Raji (cell line): Measurements from ENCODE around the gene DDX5.
A peak's percentile ranks its signal among the peaks of the same experiment; 100 is the strongest.

Experiments used
- POLR2A ChIP-seq: IDR thresholded peaks from 2 replicates; pipeline ENCODE4 v1.6.1; 2011; ENCODE audit warnings: low read depth, low read length, control low read depth; ENCODE audit not compliant: insufficient read depth

The DDX5 gene

DNA sequence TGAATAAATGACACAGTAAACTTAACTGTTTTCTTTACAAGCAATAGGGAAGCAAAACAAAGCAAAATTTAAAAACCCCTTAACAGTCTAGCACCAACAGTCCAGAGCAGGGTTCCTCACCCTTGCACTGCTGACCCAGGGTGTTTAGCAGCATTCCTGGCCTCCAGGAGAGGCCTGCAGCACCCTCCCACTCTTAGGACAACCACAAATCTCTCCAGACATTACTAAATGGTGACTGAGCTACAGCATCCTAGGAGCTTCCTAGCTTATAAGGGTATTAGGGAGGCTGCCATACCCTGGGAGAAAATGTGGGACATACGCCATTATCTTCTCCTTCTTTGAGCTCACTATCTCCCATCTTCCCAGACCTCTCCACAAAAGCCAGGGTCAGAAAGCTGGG, 25.1 kb downstream of the DDX5 start:
- no peak for TF ChIP-seq POLR2A

DNA sequence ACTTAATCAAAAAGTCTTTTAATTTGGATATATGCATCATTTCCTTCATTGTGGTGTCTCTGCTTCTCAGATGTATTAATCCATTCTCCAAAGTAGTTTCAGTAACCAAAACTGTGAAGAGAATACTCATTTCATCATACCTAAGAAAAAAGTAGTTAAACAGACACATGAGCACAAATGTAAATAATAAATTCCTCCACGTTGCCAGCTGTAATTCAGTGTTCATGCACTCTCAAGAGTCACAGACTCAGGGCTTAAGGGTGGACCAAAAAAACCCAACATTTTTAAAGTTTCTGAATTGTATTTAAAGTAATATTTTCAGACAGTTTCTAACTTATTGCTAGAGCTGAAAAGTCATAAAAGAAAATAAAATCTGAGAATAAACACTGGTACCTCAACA, 28.2 kb downstream of the DDX5 start:
- no peak for TF ChIP-seq POLR2A

DNA sequence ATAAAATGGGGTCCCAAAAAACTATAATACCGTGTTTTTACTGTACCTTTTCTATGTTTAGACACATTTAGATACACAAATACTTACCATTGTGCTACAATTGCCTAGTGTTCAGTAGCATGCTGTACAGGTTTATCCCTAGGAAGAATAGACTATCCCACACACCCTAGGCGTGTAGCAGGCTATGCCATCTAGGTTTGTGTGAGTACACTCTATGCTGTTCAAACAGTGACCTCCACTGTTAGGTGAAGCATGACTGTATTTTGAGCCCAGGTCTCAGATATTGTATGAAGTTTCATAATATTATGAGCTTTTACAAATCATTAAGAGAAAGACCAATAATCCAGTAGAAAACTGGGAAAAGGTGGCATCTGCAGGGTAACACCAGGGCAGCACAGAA, 33.5 kb downstream of the DDX5 start:
- no peak for TF ChIP-seq POLR2A

DNA sequence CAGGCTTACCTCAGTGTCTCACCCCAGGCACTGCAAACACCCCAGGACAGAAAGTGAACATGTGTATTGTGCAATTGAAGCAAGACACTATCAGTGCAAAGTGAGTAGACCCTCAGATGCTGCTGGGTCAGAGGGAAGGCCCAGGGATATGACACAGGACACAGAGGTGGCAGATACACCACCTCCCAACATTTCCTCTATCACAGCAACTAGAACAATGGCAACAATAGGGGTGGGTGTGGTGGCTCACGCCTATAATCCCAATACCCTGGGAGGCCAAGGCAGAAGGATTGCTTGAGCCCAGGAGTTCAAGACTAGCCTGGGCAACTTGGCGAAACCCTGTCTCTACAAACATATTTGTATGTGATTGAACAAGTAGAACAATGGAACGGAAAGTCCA, 34.6 kb downstream of the DDX5 start:
- TF ChIP-seq POLR2A, result no peak

DNA sequence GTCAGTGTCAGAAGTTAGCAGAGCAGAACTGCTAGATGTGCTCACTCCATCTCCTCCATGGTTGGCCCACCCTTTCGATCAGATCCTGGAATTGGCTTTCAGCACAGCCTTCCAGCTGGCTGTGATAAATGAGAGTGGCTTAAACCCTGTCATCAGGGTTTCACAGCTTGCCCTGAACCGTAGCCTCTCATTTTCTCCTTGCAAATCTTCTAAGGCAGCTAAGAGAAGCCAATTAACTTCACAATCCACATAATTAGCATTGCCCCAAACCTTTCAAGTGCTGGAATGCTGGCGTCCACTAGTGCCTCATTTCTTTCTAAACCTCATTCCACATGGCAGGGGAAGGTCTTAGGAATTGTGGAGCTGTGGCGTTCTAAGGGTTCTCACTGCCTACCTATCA, 35.5 kb downstream of the DDX5 start:
- TF ChIP-seq POLR2A, result no peak

DNA sequence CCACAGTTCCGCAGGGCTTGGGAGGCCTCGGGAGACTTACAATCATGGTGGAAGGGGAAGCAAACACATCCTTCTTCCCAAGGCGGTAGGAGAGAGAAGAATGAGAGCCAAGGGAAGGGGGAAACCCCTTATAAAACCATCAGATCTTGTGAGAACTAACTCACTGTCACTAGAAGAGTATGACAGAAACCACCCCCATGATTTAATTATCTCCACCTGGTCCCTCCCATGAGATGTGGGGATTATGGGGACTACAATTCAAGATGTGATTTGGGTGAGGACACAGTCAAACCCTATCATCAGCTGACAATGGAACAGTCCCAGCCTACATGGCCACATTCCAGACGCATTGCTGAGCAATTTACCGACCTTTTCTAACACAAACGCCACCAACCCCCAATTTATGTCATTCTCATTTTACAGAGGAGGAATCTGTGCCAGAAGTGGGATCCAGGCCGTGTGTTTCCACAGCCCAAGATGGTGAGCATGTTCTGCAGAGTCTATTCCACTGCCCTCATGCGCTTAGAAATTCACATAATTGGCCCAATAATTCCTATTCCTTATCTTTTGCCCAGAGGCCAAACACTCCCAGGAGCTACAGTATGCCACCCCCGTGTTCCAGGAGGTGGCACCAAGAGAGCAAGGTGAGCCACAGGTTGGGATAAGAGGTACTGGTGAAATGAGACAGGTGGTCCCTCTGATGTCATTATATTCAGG, 39.9 kb downstream of the DDX5 start:
- TF ChIP-seq POLR2A, result no peak

DNA sequence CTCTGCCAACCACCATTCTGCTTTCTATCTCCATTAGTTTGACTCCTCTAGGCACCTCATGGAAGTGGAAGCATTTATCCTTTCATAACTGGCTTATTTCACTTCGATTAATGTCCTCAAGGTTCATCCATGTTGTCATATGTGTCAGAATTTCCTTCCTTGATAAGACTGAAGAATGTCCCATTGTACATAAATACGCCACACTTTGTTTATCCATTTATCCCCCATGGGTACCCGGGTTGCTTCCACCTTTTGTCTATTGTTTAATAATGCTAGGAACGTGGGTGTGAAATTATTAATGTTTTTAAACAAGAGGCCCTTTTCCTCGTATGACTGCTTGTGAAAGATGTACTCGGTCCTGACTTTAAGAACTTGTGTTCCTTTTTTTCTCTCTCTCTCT, 44.3 kb downstream of the DDX5 start:
- no peak for TF ChIP-seq POLR2A

DNA sequence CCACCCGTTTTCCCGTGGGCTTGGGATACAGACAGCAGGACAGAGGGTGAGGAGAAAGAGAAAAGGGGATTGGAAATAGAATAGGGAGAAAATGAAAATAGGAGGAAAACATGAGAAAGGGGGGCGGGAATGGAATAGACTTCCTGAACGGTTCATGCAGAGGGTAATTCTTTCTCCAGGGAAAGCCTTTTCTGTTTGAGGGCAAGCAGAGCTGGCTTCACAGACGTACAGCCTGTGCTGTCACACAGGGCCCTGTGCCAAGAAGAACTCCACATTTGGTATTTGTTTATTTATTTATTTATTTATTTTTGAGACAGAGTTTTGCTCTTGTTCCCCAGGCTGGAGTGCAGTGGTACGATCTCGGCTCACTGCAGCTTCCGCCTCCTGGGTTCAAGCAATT, 45.1 kb downstream of the DDX5 start:
- no peak for TF ChIP-seq POLR2A

DNA sequence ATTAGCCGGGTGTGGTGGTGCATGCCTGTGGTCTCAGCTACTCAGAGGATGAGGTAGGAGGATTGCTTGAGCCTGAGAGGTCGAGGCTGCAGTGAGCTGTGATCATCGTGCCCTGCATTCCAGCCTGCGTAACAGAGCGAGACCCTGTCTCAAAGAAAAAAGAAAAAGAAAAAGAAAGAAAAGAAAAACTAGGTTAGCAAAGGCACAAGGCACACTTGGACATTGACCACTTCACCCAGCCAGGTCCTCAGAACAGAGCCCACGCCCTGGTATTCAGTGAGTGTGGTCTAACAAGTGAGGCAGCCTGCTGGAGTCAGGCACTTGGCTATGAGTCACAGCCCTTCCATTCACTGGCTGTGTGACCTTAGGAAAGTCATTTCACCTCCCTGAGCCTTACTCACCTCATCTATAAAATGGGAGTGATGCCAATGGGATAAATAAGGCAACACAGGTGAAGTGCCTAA, 46.8 kb downstream of the DDX5 start:
- no peak for TF ChIP-seq POLR2A

DNA sequence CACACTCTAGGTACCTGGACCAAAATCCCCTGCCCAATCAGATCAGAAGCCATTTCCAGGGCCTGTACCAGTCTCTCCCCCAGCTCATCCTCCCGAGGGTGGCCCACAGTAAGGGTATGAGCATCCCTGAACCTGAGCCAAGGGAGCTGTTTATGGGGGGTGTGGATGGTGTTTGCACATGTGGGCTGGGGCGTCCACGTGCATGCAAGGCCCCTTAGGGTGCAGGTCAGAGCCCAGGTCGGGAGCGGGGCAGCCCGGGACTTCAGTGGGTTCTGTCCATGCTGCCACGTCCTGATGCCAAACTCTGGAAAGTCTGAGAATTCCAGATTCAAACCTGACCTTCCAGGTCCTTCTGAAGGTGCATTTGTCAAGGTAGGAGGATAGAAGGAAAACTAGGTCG, 47.3 kb downstream of the DDX5 start:
- TF ChIP-seq POLR2A, result no peak

DNA sequence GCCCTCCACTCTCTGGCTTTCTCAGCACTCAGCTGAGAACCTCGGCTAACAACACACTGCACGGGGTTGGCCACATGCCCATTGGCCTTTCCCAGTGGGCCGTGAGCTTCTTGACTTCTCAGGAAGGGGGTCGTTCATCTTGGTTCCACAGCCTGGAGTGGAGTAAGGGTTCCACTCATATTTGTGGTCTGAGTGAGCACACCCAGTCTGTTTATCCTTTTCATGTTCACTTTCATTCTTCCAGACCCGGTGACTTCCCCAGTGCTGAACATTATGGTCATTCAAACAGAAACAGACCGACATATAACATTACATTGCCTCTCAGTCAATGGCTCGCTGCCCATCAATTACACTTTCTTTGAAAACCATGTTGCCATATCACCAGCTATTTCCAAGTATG, 48.9 kb downstream of the DDX5 start:
- TF ChIP-seq POLR2A, result no peak

DNA sequence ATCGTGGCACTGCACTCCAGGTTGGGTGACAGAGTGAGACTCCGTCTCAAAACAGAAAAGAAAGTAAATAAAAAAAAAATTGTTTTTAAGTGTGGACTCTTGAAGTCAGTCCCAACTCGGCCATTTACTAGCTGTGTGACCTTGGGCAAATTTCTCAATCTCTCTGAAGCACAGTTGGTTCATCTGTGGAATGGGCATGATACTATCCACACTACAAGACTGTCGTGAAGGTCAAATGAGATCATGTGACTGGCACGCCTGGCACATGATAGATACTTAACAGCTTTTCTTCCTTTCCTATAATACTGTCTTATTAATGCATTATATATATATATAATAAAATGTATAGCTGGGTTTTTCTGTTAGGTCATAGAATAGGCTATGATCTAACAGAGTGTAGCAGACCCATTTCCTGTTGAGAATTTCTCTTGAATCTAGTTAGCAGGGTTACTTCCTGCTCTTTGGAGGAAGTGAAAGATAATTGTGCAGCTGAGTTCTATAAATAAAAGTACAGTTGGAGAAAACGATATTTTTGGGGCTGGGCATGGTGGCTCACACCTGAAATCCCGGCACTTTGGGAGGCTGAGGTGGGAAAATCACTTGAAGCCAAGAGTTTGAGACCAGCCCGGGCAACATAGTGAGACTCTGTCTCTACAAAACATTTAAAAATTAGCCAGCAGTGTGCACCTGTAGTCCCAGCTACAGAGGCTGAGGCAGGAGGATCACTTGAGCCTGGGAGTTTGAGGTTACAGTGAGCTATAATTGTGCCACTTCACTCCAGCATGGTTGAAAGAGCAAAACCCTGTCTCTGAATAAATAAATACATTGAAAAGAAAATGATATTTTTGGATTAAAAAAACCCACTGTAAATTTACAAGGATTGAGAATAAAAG, 49.9 kb downstream of the DDX5 start:
- no peak for TF ChIP-seq POLR2A

DNA sequence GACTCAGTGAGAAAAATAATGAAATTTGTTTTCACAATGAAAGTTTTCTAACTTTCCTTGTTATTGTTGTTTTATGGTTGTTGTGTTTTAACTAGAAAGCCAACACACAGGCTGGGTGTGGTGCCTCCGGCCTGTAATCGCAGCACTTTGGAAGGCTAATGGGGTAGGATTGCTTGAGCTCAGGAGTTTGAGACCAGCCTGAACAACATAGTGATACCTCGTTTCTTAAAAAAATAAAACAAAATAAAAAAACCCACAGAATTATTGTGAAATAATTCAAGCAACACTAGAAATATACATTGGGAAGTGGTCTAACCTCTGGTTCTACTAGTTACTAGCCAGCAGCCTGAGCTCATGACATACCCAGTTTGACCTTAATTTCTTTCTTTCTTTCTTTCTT, 56.5 kb downstream of the DDX5 start:
- no peak for TF ChIP-seq POLR2A

DNA sequence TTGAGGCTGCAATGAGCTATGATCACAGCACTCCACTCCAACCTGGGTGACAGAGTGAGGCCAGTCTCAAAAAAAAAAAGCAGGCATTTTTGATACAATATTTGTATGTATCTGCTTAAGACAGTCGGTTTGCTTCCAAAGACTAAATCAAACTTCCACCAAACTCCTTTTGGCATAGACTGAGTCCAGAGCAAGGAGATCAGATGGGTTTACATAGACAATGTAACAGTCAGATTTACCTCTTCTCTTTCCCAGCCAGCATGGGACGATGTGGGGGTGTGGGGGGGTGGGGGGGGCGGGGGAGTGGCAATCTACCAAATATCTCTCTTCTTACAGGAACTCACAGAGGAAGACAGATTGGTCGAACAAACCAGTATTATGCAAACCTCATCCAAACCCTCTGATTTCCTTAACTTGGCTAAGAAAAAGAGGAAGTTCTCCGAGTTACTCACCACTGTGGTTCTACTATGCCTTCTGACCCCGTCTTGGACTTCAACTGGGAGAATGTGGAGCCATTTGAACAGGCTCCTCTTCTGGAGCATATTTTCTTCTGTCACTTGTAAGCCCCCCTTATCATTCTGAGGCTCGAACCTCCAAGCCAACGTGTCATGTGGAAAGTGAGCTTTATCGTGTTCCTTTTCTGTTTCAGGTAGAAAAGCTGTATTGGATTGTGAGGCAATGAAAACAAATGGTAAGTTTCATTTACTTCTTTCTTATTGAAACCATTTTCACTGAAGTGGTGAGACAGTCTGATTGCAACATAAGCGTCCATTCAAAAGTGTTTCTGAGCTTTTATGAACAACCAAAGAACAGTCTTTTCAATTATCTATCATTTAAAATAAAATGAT, 57.2 kb downstream of the DDX5 start, which contains the start of gene MILR1:
Gene MILR1 (plus strand): TSS at position 451 of the 848 bp plus-strand sequence. CDS start 54 bp downstream, at position 505.
- peak; percentile 68 for TF ChIP-seq POLR2A
